ENCODE measurements around the gene HMGB4.

HMGB4 gene

DNA sequence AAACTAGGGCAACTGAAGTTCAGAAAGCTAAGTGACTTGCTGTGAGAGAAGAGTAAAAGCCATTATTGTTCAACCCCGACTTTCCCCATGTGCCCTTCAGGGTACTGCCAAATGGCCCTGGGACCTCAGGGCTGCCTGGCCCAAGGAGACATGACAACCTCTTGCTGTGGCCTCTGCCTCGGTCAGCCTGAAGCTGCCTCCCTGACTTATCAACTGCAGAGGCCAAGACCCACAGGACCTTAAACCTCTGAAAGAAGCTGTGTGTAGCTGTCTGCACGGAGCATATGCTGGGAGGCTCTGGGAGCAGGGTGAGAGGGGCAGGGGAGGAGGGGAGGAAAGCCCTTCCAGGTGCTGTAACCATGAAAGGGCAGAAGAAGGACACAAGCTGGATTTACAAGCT, 35.9 kb downstream of the HMGB4 start:
- DNase-seq: no peak

DNA sequence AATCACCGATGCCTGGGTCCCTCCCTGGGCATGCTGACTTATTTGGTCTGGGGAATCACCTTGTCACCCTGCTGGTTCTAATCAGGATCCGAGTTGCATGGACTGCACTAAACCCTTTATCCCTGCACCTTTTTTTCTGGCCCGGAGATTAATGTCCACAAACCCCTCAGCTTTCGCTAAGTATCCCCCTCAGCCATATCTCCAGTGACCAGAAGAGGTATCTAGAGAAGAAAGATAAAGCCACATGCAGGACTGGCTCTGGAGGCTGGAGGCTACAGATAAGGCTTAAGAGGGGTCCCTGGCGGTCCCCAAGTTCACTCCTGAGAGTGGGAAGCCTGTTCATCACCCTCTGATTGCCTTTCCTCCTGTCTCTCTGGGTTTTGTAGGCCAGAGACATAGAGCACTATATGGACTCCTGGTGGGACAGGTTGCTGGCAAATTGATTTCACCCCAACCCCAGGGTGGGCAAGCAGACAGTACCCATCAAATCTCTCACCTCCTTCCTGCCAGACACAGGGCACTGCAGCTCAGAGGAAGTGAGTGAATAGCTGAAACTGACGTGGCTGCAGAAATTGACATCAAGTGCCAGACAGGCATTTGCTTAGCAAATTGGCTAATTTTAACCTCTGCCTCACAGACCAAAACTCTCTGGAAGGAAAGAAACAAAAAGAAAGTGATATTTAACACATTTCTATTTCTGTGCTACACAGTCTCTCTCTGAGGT, 38.8 kb downstream of the HMGB4 start:
- no peak for DNase-seq

DNA sequence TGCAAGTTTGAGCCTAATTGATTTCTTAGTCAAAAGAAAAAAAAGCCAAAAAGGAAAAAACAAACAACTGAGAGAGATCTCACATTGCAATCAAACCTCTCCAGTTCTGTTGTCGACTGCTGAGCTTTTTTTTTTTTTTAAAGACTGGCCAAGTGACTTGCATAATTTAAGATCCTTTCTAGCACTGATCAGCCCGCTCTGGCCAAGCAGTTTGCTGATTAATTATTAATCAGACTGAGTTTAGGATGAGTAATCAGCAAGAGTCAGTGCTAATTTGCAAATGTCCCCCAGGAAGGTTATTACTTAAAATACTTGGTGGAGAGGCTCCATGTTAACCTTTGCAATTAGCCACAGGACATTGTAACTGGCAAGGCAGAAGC, 39.3 kb downstream of the HMGB4 start:
- DNase-seq: no peak

DNA sequence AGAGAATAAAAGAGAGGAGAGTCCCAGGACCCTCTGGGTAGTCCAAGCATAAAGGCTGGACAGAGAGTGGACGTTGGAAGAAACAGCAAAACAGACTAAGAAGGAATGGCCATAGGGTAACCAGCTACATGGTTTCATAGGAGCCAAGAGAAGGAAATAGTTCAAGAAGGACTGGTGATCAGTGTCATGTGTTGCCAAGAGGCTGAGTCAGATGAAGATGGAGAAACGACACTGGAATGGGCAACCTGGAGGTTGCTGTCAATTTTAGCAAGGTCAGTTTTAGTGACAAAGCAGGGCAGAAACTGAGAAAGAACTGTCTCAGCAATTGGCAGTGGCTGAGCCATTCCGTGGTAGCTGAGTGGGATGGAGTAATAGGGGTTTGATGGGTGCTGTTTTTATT, 41.4 kb downstream of the HMGB4 start:
- DNase-seq: no peak

DNA sequence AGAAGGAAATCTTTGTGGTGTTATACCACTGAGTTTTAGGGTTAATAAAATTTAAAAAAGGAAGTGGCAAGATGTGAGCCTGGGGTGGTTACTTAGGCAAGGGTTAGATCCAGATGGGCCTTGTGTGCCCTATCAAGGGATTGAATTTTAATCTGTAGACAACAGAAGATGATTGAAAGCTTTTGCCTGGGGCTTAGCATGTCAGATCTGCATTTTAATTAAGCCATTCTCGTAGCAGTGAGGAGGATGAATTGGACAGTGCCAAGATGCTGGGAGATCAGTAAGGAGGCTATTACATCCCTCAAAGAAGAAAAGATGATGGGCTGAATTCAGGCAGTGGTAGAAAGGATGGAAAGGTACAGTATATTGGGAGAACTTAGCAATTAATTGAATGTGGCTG, 42.3 kb downstream of the HMGB4 start:
- DNase-seq: no peak

DNA sequence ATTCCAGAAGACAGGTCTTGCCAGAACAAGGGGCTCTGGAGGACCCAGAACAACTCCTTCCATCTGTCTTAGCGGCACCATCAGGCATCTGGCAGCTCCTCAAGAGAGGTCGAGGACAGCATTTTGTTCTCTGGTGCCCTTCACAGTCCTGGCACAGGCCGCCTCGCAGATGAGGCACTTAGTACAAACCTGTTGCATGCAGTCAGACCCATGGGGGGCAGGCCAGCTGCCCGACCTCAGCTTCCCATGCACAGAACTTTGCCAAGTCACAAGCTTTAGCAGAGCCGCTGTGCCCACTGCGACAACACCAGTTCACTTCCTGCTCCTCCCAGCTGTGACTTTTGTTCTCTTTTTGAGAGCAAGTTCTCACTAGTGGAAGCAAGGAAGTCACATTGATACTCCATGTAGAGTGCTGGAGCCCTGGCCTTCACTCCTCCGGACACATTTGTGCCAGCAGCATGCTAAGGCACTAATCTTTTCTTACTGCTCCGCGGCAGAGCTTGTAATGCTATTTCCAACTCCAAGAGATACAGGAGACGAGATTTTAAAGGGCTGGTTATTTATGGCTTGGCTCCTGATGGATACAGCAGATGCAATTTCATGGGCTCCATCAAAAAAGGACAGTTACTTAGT, 44.6 kb downstream of the HMGB4 start:
- DNase-seq: no peak

Measured in T-helper 1 cell (primary cell).